T-helper 17 cell (primary cell): ENCODE data around the gene AUTS2. TPM values are rescaled to one million over a fixed set of nuclear protein-coding genes. Genes with fewer than 3 reads are reported as not detected.

Source experiments
- ATAC-seq: fragments of 150-1000 bp; cut with Tn5 transposase; 2 replicates; pipeline ENCODE4 v1.10.0; 2021; ENCODE audit warnings: mild to moderate bottlenecking, moderate library complexity
- DNase-seq, 3 donors: peaks; one replicate each; pipeline versions ENCODE4 v3.0.0 to v3.0.0-alpha.2; 2020 to 2021
- H3K9me3 ChIP-seq: one replicate; pipeline ENCODE4 v1.7.0; 2013; ENCODE audit warnings: low read length, mild to moderate bottlenecking; ENCODE audit not compliant: control insufficient read depth, poor library complexity, severe bottlenecking
- H3K27ac Mint-ChIP-seq: one replicate; pipeline ENCODE4 v1.8.0; 2022; ENCODE audit warnings: mild to moderate bottlenecking, moderate library complexity, mixed read lengths
- H3K27me3 Mint-ChIP-seq: one replicate; pipeline ENCODE4 v1.8.0; 2022; ENCODE audit warnings: mixed read lengths
- H3K36me3 Mint-ChIP-seq: one replicate; pipeline ENCODE4 v1.8.0; 2022; ENCODE audit warnings: low read depth, mixed read lengths
- H3K4me1 Mint-ChIP-seq: one replicate; pipeline ENCODE4 v1.8.0; 2022; ENCODE audit warnings: mild to moderate bottlenecking, mixed read lengths
- H3K4me3 Mint-ChIP-seq: one replicate; pipeline ENCODE4 v1.8.0; 2022; ENCODE audit warnings: mild to moderate bottlenecking, moderate library complexity, mixed read lengths
- total RNA-seq, 4 donors: library from RNA in 2 of 4; stranded (reverse) in 2 of 4; gene quantifications; one replicate each; pipeline ENCODE4 v1.2.3 and lab custom pipeline; 2022 to 2026

AUTS2 gene
- total RNA-seq, 2 donors from 2014 or later = 84.2 to 89.5 TPM

- Mint-ChIP-seq H3K27me3 (no peaks in the 10 kb centered on the region), H3K4me1 (peaks cover 2% of the 10 kb centered on the region), H3K27ac (no peak overlapping the region), H3K4me3 (no peak overlapping the region), H3K36me3 (no peaks in the 10 kb centered on the region)
- no peaks in the 10 kb centered on the region for H3K9me3 ChIP-seq
- no peak for ATAC-seq
- DNase-seq = no peak
Observed at GRCh38 chr7:70014472-70015177, 416.4 kb downstream of the AUTS2 start.

- H3K27me3 Mint-ChIP-seq = no peaks in the 10 kb centered on the region
- no peak overlapping the region for H3K4me3 Mint-ChIP-seq
- no peak for DNase-seq
- no peaks in the 10 kb centered on the region for H3K36me3 Mint-ChIP-seq
- H3K4me1 Mint-ChIP-seq = peaks cover 2% of the 10 kb centered on the region
- no peak for ATAC-seq
- no peaks in the 10 kb centered on the region for H3K9me3 ChIP-seq
- H3K27ac Mint-ChIP-seq = no peak overlapping the region
Observed at GRCh38 chr7:70015353-70015752, 417.1 kb downstream of the AUTS2 start.

- H3K36me3 Mint-ChIP-seq = no peaks in the 10 kb centered on the region
- ATAC-seq (no peak), DNase-seq (no peak)
- no peaks in the 10 kb centered on the region for H3K27me3 Mint-ChIP-seq
- H3K4me3 Mint-ChIP-seq = no peak overlapping the region
- H3K27ac Mint-ChIP-seq = no peak overlapping the region
- no peaks in the 10 kb centered on the region for H3K9me3 ChIP-seq
- peaks cover 2% of the 10 kb centered on the region for H3K4me1 Mint-ChIP-seq
Observed at GRCh38 chr7:70016044-70016770, 417.9 kb downstream of the AUTS2 start.

- Mint-ChIP-seq H3K36me3 (no peaks in the 10 kb centered on the region), H3K27me3 (no peaks in the 10 kb centered on the region), H3K27ac (no peak overlapping the region), H3K4me1 (peaks cover 2% of the 10 kb centered on the region), H3K4me3 (no peak overlapping the region)
- no peak for DNase-seq
- no peaks in the 10 kb centered on the region for H3K9me3 ChIP-seq
- ATAC-seq = no peak
Observed at GRCh38 chr7:70017357-70017756, 419.1 kb downstream of the AUTS2 start.

GRCh38 chr7:70018700-70019099, 420.4 kb downstream of the AUTS2 start:
- H3K4me1 Mint-ChIP-seq = peaks cover 2% of the 10 kb centered on the region
- DNase-seq = no peak
- ATAC-seq = no peak
- no peaks in the 10 kb centered on the region for H3K36me3 Mint-ChIP-seq
- no peak overlapping the region for H3K4me3 Mint-ChIP-seq
- H3K27me3 Mint-ChIP-seq = no peaks in the 10 kb centered on the region
- no peaks in the 10 kb centered on the region for H3K9me3 ChIP-seq
- no peak overlapping the region for H3K27ac Mint-ChIP-seq

GRCh38 chr7:70027867-70028266, 429.6 kb downstream of the AUTS2 start:
- H3K36me3 Mint-ChIP-seq = no peaks in the 10 kb centered on the region
- no peaks in the 10 kb centered on the region for H3K27me3 Mint-ChIP-seq

GRCh38 chr7:70028620-70029019, 430.3 kb downstream of the AUTS2 start:
- H3K9me3 ChIP-seq = no peaks in the 10 kb centered on the region
- Mint-ChIP-seq H3K4me1 (no peaks in the 10 kb centered on the region), H3K27ac (no peak overlapping the region), H3K4me3 (no peak overlapping the region), H3K27me3 (no peaks in the 10 kb centered on the region), H3K36me3 (no peaks in the 10 kb centered on the region)
- ATAC-seq = no peak
- DNase-seq = no peak

More at GRCh38 chr7:70027867-70028266, 429.6 kb downstream of the AUTS2 start:
- no peak overlapping the region for H3K4me3 Mint-ChIP-seq
- no peak overlapping the region for H3K27ac Mint-ChIP-seq
- no peaks in the 10 kb centered on the region for H3K9me3 ChIP-seq
- no peak for ATAC-seq
- DNase-seq = no peak
- H3K4me1 Mint-ChIP-seq = no peaks in the 10 kb centered on the region

GRCh38 chr7:70029993-70030392, 431.7 kb downstream of the AUTS2 start:
- H3K4me1 Mint-ChIP-seq = no peaks in the 10 kb centered on the region
- H3K4me3 Mint-ChIP-seq = no peak overlapping the region
- no peaks in the 10 kb centered on the region for H3K36me3 Mint-ChIP-seq
- H3K27ac Mint-ChIP-seq = no peak overlapping the region
- ATAC-seq = no peak
- no peak for DNase-seq
- no peaks in the 10 kb centered on the region for H3K9me3 ChIP-seq
- H3K27me3 Mint-ChIP-seq = no peaks in the 10 kb centered on the region

GRCh38 chr7:70030745-70031144, 432.5 kb downstream of the AUTS2 start:
- DNase-seq (no peak), ATAC-seq (no peak)
- H3K27me3 Mint-ChIP-seq = no peaks in the 10 kb centered on the region
- H3K4me3 Mint-ChIP-seq = no peak overlapping the region
- no peak overlapping the region for H3K27ac Mint-ChIP-seq
- H3K9me3 ChIP-seq = no peaks in the 10 kb centered on the region
- no peaks in the 10 kb centered on the region for H3K36me3 Mint-ChIP-seq
- no peaks in the 10 kb centered on the region for H3K4me1 Mint-ChIP-seq

- ATAC-seq = no peak
- no peaks in the 10 kb centered on the region for H3K9me3 ChIP-seq
- no peak for DNase-seq
- H3K4me3 Mint-ChIP-seq = no peak overlapping the region
- no peaks in the 10 kb centered on the region for H3K4me1 Mint-ChIP-seq
- no peaks in the 10 kb centered on the region for H3K36me3 Mint-ChIP-seq
- H3K27ac Mint-ChIP-seq = no peak overlapping the region
- no peaks in the 10 kb centered on the region for H3K27me3 Mint-ChIP-seq
Observed at GRCh38 chr7:70031245-70031644, 433.0 kb downstream of the AUTS2 start.

- H3K4me3 Mint-ChIP-seq = no peak overlapping the region
- H3K27ac Mint-ChIP-seq = no peak overlapping the region
- ATAC-seq (no peak), DNase-seq (no peak)
- H3K27me3 Mint-ChIP-seq = no peaks in the 10 kb centered on the region
- no peaks in the 10 kb centered on the region for H3K36me3 Mint-ChIP-seq
- no peaks in the 10 kb centered on the region for H3K9me3 ChIP-seq
- H3K4me1 Mint-ChIP-seq = no peaks in the 10 kb centered on the region
Observed at GRCh38 chr7:70032649-70033048, 434.4 kb downstream of the AUTS2 start.

- no peak for DNase-seq
- no peaks in the 10 kb centered on the region for H3K27me3 Mint-ChIP-seq
- ATAC-seq = no peak
- H3K36me3 Mint-ChIP-seq = no peaks in the 10 kb centered on the region
- no peaks in the 10 kb centered on the region for H3K9me3 ChIP-seq
- H3K4me1 Mint-ChIP-seq = no peaks in the 10 kb centered on the region
- H3K27ac Mint-ChIP-seq = no peak overlapping the region
- no peak overlapping the region for H3K4me3 Mint-ChIP-seq
Observed at GRCh38 chr7:70033226-70033625, 435.0 kb downstream of the AUTS2 start.

GRCh38 chr7:70034999-70035398, 436.7 kb downstream of the AUTS2 start:
- Mint-ChIP-seq H3K27me3 (no peaks in the 10 kb centered on the region), H3K27ac (no peak overlapping the region), H3K36me3 (no peaks in the 10 kb centered on the region), H3K4me1 (no peaks in the 10 kb centered on the region), H3K4me3 (no peak overlapping the region)
- no peaks in the 10 kb centered on the region for H3K9me3 ChIP-seq
- no peak for DNase-seq
- no peak for ATAC-seq

GRCh38 chr7:70035519-70035918, 437.2 kb downstream of the AUTS2 start:
- Mint-ChIP-seq H3K4me1 (no peaks in the 10 kb centered on the region), H3K27ac (no peak overlapping the region), H3K36me3 (no peaks in the 10 kb centered on the region), H3K4me3 (no peak overlapping the region), H3K27me3 (no peaks in the 10 kb centered on the region)
- ATAC-seq = no peak
- H3K9me3 ChIP-seq = no peaks in the 10 kb centered on the region
- DNase-seq = no peak
